CD4-positive, alpha-beta T cell treated with Interleukin-12 subunit alpha and Interleukin-12 subunit beta, for 1 hour (primary cell): ENCODE results near the gene BCAP31.
A peak's percentile ranks its signal among the peaks of the same experiment; 100 is the strongest.
"Not testable (repeated sequence)": the region's sequence is repeated elsewhere in the genome, so short reads cannot be mapped to it uniquely, and the experiment has no call there.

Source experiments
- DNase-seq: peaks from one replicate; pipeline ENCODE4 v3.0.0-alpha.2; 2020

BCAP31 gene

DNA sequence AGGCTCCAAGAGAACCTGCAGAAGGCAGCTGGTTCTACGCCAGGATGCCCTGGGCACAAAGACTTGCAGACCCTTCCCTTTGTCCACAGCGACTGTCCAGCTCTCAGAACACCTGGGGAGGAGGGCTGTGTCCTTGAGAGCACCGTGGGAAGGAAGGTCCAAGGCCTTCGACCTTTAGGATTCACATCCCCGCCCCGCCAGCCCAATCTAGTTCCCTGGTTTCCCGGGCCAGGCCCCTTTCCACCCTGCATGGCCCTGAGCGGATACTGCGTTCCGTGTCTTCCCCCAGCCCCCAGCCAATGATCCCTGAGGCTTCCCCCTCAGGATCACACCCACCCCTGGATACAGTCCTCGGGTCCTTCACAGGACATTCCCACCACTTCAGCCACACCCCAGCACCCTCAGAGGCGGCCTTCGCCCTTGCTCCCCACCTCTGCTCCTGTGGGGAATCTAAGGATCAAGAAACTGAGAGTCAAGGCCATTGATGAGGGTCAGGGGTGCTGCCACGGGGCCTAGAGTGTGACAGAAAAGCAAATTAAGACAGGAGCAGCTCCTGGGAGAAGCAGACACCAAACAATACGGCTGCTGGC, 9.6 kb upstream of the BCAP31 start:
- no peak for DNase-seq

DNA sequence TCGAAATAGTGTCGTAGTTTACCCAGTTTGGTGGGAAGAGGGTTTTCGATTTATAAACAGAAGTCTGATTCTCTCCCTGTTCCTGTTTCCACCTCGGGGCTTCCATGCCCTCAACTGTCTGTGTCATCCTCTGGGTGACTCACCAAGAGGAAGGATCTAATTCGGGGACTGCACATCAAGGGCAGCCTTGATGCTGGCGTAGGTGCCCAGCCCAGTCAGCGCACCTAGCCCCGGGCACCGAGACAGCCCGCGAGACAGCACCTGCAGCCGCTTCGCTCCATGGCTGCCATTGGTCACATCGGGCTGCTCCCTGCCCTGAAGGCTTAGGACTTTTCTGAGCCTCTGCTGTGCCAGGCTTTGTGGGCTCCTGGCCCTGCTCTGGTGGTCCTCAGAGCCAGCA, 8.2 kb upstream of the BCAP31 start:
- DNase-seq, result no peak

DNA sequence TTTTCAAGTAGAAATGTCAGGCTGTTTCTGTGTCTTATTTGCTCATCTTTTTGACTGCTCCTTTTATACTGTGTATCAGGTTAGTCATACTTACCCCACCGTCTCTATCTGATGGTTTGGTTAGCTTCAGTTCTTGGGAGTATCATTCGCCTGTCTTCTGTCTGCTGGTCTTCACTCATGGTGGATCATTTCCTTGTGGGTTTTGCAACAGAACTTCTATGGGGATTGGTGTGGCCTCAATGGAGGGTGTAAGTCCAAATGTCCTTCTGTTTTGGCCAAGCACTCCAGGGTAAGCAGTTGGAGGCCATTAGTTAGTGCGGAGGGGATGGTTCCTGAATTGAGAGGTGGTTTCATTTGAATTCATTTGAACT, 7.6 kb upstream of the BCAP31 start:
- no peak for DNase-seq

DNA sequence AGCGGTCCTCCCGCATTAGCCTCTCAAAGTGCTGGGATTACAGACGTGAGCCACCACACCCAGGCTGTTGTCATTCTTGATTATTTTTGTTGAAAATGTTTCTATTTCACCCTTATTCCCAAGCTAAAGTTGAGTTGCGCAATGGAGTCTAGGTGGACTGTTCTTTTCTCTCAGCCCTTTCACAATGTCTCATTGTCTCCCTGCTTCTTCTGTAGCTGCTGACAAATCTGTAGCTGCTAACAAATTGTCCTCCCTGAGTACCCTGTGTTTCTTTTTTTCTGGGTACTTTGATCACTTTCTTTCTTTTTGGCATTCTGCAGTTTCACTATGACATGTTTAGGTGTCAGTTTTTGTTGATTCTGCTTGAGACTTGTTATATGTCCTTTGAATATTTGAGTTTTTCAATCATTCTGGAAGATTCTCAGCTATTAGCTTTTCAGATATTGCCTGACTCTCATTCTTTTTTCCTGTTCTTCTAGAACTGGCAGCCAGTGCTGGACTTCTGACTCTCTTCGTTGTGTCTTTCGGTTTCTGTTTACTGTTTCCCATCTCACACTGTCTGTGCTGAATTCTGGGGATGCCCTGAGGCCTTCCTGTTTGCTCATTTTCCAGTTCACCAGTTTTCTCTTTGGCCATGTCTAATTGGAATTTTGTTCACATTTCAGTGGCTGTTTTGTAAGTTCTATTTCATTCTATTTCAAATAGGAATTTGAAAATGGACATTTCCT, 7.1 kb upstream of the BCAP31 start:
- no peak for DNase-seq

DNA sequence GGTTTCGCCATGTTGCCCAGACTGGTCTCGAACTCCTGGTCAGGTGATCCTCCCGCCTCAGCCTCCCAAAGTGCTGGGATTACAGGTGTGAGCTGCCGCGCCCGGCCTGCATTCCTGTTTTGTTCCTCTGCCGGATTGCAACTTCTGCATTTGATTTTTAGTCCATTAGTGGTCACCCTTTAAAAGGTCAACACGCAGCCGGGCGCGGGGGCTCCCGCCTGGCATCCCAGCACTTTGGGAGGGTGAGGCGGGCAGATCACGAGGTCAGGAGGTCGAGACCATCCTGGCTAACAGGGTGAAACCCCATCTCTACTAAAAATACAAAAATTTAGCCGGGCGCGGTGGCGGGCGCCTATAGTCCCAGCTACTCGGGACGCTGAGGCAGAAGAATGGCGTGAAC, 5.9 kb upstream of the BCAP31 start:
- not testable (repeated sequence) for DNase-seq

DNA sequence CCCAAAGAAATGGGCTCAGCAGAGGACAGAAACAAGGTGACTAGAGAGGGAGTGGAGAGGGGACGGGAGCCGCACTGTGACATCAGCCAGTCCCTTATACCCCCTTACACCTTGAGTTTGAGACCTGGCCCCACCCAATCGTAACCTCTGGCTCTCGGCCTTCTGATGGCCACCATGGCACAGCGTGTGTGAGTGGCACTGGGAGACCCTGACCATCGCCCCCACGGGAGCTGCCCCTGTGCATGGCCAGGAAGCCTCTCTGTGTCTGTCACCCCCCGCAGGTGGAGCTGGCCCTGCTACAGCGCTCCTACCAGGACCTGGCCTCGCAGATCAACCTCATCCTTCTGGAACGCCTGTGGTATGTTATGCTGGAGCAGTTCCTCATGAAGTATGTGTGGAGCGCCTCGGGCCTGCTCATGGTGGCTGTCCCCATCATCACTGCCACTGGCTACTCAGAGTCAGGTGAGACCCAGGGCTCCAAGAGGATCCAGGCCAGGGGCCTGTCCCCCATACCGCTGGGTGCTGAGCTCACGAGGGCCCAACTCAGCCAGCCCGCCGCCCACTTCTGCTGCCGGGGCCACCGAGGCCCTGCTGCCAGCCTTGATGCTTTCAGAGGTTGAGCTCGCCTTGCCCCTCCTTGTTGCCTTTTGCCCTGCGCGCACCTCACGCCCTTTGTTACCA, 4.9 kb upstream of the BCAP31 start:
- DNase-seq, result no peak

DNA sequence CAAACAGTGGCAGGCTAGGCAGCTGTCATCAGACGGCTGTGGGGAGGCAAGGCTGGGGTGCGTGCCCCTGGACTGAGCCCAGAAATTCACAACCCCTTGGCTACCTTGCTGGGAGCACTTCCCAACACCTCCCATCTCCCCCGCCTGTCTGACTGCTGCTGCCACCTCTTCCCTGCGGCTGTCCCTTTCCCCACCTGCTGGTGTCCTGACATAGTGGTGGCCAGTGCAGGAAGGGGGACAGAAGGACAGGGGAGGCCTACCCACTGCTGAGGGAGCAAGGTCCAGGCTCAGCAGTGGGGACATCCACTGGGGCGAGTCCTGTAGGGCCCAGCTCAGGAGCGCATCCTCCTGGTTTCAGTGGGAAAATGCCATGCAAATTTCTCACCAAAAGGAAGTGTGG, 3.9 kb upstream of the BCAP31 start:
- no peak for DNase-seq

DNA sequence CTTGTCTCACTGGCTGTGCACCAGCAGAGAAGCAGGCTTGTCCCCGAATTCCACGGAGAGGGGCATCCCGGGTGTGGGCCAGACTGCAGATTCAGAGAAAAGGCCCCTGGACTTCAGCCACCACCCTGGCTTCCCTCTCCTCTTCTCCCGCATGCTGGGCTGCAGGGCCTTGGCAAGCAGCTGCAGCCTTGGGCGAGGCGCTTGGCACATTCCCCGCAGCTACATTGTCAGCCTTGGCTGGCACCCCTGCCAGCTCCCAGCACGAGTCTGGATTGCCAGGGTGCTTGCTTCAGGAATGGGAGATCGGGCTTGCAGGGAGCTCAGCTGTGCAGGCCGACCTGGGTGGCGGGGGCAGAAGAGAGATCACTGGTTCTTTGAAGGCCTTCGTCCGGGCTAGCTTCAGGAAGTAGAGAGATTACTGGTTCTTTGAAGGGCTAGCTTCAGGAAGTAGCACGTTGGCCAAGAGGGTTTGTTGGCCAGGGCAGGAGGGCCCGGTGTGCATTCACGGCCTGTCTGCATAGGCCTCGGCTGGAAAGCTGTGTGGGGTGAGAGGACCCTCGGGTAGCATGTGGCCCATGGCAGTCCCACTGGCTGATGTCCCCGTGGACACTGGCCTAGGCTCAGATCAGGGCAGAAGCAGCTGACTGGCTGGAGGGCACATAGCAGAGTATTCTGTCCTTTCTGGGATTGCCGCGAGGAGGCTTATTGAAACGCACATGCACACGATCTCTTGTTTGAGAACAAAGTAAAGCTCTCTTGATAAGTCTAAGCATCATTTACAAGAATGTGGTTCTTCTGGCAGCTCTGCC, 3.1 kb upstream of the BCAP31 start:
- no peak for DNase-seq

DNA sequence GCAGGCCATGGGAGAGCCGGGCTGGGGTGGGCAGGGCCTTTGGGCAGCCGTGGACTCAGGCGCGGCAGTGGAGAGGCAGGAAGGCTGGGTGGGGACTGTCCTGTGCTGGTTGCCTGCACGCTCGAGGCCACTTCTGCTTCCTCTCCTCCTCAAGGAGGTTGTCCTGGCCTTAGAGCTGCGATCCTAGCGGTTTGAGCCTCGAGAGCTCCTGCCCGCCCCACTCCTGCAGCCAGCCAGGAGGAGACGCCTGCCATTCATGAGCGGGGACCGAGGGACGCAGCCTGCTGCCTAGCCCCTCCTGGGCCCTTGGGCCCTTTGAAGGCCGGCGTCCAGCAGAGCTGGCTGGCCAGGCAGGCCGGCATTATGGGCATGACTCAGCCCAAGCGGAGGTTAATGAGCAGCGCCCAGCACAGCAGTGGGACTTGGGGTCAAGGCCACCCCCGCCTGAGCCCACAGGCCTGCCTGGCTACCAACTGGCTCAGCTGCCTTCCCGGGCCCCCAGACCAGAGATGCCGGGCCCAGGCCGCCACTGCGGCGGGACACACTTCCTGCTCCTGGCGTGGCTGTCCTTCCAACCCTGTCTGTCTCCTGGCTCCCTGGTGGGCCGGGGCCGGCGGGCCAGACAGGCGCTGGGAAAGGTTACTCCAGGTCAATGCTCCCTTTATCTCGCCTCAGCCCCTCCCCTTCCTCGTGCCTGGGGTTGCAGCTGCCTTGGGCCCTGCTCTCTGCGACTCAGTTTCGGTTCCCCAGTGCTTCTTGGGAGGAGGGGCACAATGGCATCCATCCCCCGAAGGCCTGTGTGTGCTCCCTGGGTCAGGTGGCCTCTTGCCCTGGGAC, 2.3 kb upstream of the BCAP31 start:
- peak; percentile 57 for DNase-seq

DNA sequence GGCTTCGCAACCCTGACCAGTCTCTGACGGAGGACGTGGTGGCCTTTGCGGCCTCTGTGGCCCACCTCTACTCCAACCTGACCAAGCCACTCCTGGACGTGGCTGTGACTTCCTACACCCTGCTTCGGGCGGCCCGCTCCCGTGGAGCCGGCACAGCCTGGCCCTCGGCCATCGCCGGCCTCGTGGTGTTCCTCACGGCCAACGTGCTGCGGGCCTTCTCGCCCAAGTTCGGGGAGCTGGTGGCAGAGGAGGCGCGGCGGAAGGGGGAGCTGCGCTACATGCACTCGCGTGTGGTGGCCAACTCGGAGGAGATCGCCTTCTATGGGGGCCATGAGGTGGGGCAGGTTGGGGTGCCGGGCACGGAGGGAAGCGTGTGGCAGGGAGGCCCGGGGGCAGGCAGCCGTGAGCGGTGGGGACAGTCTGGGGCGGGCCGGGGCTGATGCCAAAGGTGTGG, 1.7 kb upstream of the BCAP31 start:
- DNase-seq, result no peak

DNA sequence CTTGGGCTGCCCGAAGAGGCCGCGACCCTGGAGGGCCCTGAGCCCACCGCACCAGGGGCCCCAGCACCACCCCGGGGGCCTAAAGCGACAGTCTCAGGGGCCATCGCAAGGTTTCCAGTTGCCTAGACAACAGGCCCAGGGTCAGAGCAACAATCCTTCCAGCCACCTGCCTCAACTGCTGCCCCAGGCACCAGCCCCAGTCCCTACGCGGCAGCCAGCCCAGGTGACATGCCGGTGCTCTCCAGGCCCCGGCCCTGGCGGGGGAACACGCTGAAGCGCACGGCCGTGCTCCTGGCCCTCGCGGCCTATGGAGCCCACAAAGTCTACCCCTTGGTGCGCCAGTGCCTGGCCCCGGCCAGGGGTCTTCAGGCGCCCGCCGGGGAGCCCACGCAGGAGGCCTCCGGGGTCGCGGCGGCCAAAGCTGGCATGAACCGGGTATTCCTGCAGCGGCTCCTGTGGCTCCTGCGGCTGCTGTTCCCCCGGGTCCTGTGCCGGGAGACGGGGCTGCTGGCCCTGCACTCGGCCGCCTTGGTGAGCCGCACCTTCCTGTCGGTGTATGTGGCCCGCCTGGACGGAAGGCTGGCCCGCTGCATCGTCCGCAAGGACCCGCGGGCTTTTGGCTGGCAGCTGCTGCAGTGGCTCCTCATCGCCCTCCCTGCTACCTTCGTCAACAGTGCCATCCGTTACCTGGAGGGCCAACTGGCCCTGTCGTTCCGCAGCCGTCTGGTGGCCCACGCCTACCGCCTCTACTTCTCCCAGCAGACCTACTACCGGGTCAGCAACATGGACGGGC, 1.0 kb upstream of the BCAP31 start:
- DNase-seq, result no peak

DNA sequence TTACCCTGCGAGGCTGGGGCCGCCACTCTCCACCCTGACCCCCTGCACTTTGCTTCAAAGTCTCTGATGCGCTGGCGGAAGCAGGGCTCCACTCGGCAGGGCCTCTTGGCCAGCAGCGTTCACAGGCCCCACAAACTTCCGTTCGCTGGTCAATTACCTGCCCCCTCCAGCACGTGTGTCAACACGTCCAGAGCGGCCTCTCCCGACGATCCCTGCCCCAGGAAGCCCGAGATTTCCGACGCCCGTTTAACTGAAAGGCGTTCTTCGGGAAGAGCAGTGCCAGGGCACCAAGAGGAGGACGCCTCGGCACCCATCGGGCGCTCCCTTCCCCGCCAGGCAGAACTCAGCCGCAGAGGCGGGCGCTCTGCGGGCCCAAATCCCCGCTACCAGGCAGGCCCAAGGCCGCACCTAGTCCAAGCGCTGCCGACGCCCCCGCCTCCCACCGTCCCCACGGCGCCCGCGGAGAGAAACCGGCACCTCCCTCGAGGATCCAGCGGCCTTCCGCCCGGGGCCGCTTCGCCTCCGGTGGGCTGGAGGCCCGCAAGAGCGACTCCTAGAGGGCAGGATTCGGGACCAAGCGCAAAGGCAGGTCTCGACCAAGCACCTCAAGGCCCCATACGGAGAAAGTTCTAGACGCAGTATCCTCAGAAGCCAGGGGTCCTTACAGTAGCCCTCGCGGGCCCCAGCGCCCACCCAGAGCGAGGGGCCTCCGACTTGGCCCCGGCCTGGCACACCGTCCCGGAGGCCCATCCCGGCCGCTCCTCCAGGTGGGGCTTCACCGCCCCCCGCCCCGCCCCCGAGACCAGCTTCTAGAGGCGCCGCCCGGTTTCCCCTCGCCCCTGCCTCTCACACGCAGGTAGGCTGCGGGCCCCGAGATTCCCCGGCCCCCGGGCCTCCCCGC, 586 bp downstream of the BCAP31 start:
- peak; percentile 49 for DNase-seq

DNA sequence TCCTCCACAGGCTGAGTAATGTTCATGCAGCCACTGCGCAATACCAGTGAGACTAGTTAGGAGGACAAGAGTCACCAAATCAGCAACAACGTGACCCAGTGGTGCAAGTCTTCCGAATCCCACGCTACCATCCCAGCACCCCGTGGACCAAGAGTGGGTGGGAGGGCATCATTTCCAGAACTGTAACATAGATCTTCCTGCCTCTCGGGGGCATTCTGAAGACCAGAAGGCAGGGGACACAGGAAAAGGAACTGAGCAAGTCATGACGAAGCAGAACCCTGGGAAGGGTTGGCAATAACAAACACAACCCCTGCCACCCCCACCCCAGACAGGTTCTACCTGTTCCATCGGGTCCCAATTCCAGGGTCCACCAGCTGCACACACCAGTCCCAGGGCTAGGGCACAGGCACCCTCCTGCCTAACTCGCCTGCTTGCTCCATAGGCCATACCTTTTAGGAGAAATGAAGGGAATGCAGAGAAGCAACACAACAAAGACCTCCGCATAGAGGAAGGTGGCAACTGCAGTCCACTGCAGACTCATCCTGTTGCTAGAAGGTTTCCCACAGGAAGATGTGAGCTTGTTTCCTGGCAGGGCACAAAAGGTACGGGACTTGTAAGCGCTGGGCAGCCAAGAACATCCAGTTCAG, 1.4 kb downstream of the BCAP31 start:
- DNase-seq, result no peak

DNA sequence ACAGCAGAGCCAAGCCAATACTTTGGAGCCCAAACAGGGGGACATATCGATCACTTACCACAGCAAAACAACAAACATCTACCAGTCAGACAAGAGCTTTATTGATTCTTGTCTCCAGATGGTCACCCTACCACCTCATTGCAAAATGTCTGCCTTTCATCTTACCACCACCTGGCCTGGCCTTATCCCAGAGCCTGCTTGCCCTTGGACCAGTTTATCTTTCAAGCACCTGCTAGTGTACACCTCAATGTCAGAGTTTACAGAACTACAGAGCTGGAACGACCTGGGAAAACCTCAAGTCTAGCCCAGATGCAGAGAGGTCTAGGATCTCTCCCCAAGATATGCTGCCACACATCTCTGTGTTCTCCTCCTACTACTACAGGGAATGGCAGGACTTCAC, 4.5 kb downstream of the BCAP31 start:
- DNase-seq, result no peak

DNA sequence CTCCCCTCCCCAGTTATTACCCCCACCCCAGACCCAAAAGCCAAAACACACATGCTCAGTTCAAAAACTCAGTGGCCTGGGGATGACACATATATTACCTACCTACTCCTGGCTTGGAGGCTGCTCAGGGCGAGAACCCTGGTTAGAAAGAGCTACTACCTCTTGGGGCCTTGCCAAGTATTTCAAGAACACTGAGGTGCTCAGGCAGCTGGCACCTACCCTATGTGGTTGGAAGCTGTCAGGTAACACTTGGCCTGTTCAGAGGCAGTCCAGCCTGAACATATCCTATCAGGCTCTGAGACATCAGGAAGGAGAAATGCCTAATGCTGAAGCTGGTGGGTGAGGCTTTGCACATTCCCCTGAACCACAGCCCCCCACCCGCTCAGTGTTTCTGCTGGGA, 4.9 kb downstream of the BCAP31 start:
- no peak for DNase-seq

DNA sequence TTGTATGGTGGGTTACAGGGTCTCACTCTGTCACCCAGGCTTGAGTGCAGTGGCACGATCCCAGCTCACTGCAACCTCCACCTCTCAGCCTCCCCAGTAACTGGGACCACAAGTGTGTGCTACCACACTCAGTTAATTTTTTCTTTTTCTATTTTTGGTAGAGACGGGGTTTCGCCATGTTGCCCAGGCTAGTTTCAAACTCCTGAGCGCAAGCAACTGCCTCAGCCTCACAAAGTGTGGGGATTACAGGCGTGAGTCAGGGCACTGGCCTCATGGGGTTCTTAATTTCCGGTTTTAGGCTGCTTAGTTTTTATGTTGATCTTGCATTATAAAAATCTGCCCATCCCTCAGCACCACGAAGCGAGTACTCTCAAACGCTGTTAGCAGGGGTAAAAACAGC, 6.7 kb downstream of the BCAP31 start:
- no peak for DNase-seq

DNA sequence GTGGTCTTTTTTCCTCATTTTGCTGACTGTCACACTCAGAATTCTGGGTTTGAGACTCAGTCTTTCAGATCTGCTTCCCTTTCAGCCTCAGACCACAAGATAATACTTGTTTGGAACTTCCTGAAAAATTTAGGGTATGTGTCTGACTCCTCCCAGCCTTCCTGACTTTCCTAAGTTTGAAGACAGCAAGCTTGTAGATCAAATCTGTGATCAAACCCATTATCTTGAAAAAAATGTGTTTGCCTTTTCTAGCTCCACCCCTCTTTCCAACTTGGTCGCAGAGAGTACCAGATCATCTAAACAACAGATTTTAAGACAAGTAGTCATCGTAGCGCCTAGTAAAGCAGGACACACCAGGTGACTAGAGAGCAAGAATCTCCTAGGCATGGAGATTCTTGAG, 9.9 kb downstream of the BCAP31 start:
- DNase-seq, result no peak

DNA sequence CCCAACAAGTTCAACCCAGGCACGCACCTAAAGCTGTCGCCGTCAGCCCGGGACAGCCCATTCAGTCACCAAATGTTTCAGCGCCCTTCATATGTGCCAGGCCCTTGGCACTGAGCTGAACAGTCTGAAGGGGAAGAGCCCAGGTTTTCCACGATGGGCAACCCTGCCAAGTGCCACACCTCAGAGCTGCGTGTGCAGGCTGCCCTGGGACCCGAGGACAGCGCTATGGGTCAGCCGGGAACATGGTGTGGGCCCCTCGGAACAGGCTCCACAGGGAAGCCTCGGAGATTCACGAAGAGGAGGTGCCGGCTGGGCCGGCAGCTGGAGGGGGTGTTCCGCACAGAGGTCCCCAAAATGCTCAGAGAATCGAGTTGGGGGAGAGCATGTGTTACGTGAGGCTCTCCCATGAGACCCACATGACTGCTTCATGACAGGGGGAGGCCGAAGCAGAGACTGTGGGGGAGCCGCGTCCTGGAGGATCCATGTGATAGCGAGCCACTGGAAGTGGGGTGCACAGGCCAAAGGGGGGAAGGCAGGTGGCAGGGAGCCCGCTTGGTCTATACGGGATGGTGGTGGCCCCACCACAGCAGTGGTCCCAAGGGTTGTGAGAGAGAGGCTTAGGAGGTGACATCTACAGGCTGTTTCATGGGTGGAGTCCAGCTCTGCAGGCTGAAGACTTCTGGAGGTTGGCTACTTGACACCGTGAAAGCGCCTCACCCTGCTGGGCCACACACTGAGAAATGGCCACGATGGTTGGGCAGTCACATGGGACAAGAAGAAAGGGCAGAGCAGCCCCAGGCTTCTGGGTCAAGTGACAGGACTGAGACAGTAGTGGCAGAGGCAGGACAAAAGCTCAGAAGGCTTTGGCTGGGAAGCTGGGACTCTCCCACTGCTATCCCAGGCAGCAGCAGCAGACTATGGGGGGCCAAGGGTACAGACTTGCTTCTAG, 14.2 kb downstream of the BCAP31 start:
- DNase-seq, result no peak

DNA sequence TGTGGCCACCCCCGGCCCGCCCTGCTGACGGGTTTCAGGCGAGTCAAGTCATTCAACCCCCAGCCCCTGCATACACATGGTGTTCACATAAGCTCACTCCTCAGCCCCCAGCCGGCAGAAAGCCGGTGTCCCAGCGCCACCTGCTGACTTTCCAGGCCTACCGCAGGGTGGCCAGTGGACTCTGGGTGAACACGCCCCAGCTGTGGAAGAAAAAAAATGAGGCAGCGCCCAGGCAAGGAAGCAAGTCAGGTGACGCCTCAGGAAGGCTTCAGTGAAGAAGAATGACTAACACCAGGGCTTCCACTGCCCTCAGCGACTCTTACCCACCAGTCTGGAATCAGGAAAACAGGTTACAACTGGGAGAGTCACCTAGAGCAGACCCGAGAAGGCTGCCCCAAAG, 15.8 kb downstream of the BCAP31 start:
- peak; percentile 38 for DNase-seq
